ENCODE data around the gene TNS1. TPM values are rescaled to one million over a fixed set of nuclear protein-coding genes. Genes with fewer than 3 reads are reported as not detected.

TNS1 gene
- total and polyA plus RNA-seq, 7 experiments from 2014 or later = 0.50 to 5.0 (median 0.81) TPM; not detected in 2

DNA sequence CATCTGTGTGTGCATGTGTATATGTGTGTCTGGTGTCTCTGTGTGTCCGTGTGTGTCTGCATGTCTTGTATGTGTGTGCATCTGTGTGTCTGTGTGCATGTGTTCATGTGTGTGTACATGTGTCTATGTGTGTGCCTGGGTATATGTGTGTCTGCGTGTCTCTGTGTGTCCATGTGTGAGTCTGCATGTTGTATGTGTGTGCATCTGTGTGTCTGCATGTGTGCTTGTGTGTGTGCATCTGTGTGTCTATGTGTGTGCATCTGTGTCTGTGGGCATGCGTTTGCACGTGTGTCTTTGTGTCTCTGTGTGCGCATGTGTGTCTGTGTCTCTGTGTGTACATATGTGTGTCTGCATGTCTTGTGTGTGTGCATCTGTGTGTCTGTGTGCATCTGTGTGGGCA lies 207.7 kb downstream of the TNS1 start:
- ChIA-PET POLR2A (no interaction called here), CTCF (interaction anchor here (1.4 kb wide), 1 partner anchor 10 kb away, joined by 5 read pairs; no protein-coding TSS in a partner anchor)
- DNase-seq (no peak), ATAC-seq (no peak)
- Histone ChIP-seq H3K27ac (ENCODE audit: low read depth, low read length) (no peak overlapping the region), H3K4me1 (ENCODE audit: control insufficient read depth in 2 of 2, insufficient read depth in 2 of 2, low read length in 2 of 2) (no peaks in the 10 kb centered on the region), H3K4me3 (ENCODE audit: low read length) (no peak overlapping the region), H3K27me3 (ENCODE audit: control insufficient read depth in 2 of 2, insufficient read depth in 2 of 2, low read length in 2 of 2) (no peaks in the 10 kb centered on the region), H3K9me3 (ENCODE audit: control insufficient read depth in 2 of 3, low read length in 3 of 3) (no peaks in the 10 kb centered on the region), H3K36me3 (ENCODE audit: control insufficient read depth in 2 of 3, insufficient read depth in 3 of 3, low read length in 3 of 3) (no peaks in the 10 kb centered on the region)
- intact Hi-C loops (cut with micrococcal nuclease) = no loop called here
- Mint-ChIP-seq H3K4me1 (peaks cover 6 to 25% (median 8%) of the 10 kb centered on the region in 7 donors), H3K9me3 (peaks cover 0 to 3% (median 0%) of the 10 kb centered on the region in 11 donors), H3K27me3 (peaks cover 0 to 2% (median 0%) of the 10 kb centered on the region in 5 donors), H3K36me3 (no peaks in the 10 kb centered on the region), H3K27ac (no peak overlapping the region), H3K4me3 (no peak overlapping the region)

DNA sequence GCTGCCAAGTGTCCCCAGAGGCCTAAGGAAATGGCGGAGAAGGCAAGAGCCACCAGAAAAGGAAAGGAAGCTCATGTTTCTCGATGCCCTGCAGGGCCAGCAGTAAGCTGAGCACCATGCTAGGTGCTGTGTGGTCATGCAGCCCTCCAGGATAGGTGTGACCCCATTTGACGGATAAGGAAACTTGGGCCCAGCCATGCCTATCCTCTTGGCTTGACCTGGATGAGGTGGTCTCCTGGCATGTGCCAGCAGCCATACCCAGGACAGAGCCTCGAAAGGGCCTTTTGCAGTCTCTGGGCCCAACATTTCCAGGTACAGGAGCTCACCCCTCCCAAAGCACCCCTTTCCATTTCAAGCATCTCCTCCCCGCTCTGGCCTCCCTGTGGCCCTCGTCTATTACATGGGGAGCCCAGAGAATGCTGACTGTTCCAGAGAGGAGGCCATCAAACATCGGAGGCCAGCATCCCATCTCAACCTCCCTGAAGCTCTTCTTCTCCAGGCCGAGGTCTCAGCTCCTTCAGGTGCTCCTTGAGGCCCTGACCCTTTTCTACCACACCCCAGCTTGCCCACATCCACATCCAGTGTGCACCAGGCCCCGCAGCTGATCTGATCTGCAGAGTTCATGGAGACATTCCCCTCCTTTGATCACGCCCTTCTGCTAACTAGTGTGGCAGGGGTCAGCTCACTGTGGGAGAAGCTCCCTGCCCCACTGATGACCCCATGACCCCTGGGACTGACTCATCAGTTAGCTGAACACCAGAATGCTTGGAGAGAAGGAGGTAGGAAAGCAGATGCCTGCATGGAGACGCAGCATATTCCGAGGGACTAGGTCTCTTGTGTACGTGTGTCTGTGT lies 208.4 kb downstream of the TNS1 start:
- H3K9me3 Mint-ChIP-seq = peaks cover 0 to 3% (median 0%) of the 10 kb centered on the region in 11 donors
- H3K4me3 Mint-ChIP-seq = no peak overlapping the region
- no peaks in the 10 kb centered on the region for H3K27me3 ChIP-seq (ENCODE audit: control insufficient read depth in 2 of 2, insufficient read depth in 2 of 2, low read length in 2 of 2)
- ATAC-seq (no peak), DNase-seq (no peak)
- intact Hi-C loops (cut with micrococcal nuclease) = no loop called here
- H3K36me3 ChIP-seq (ENCODE audit: control insufficient read depth in 2 of 3, insufficient read depth in 3 of 3, low read length in 3 of 3) = no peaks in the 10 kb centered on the region
- no peak overlapping the region for H3K4me3 ChIP-seq (ENCODE audit: low read length)
- POLR2A ChIA-PET = no interaction called here
- CTCF ChIA-PET = interaction anchor here (0.8 to 1.4 kb wide), 2 partner anchors 9 to 1104 kb away, joined by 3 to 5 read pairs; no protein-coding TSS in a partner anchor
- H3K27ac Mint-ChIP-seq = no peak overlapping the region
- H3K27ac ChIP-seq (ENCODE audit: low read depth, low read length) = no peak overlapping the region
- H3K4me1 Mint-ChIP-seq = peaks cover 6 to 25% (median 8%) of the 10 kb centered on the region in 7 donors
- H3K9me3 ChIP-seq (ENCODE audit: control insufficient read depth in 2 of 3, low read length in 3 of 3) = no peaks in the 10 kb centered on the region
- H3K27me3 Mint-ChIP-seq = no peaks in the 10 kb centered on the region
- no peaks in the 10 kb centered on the region for H3K4me1 ChIP-seq (ENCODE audit: control insufficient read depth in 2 of 2, insufficient read depth in 2 of 2, low read length in 2 of 2)
- H3K36me3 Mint-ChIP-seq = no peaks in the 10 kb centered on the region

DNA sequence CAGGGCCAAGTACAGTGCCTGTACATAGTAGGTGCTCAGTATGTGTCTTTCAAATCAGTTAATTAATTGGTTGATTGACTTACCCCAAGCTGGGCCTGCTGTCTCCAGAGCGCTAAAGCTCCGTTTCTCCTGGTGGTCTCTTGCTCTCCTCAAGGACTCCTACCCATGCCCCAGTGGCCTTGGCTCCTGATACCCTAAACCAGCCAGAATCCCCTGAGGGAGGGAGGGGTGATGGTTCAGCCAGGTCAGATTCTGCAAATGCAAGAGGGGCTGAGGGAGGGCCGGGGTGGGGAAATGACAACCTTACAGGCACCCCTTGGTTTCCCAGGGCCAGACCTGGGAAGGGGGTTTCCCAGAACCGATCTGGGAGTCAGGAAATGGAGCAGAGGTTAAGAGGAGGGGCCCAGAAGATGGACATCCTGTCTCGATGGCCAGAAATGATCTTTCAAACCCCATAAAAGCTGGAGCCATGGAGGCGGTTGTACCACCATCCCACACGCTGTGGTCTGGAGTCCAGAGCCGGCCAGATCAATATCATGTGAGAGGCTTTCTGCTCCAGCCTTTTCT lies 209.1 kb downstream of the TNS1 start:
- ATAC-seq = no peak
- ChIA-PET POLR2A (no interaction called here), CTCF (interaction anchor here (0.8 to 1.4 kb wide), 2 partner anchors 8 to 1105 kb away, joined by 3 to 5 read pairs; no protein-coding TSS in a partner anchor)
- Histone ChIP-seq H3K4me1 (ENCODE audit: control insufficient read depth in 2 of 2, insufficient read depth in 2 of 2, low read length in 2 of 2) (peaks cover 0 to 5% of the 10 kb centered on the region in 2 donors), H3K27ac (ENCODE audit: low read depth, low read length) (no peak overlapping the region), H3K9me3 (ENCODE audit: control insufficient read depth in 2 of 3, low read length in 3 of 3) (no peaks in the 10 kb centered on the region), H3K27me3 (ENCODE audit: control insufficient read depth in 2 of 2, insufficient read depth in 2 of 2, low read length in 2 of 2) (no peaks in the 10 kb centered on the region), H3K36me3 (ENCODE audit: control insufficient read depth in 2 of 3, insufficient read depth in 3 of 3, low read length in 3 of 3) (no peaks in the 10 kb centered on the region), H3K4me3 (ENCODE audit: low read length) (no peak overlapping the region)
- Mint-ChIP-seq H3K27me3 (no peaks in the 10 kb centered on the region), H3K36me3 (no peaks in the 10 kb centered on the region), H3K4me3 (no peak overlapping the region), H3K9me3 (peaks cover 0 to 3% (median 0%) of the 10 kb centered on the region in 11 donors), H3K27ac (no peak overlapping the region), H3K4me1 (peaks cover 7 to 26% (median 13%) of the 10 kb centered on the region in 7 donors)
- intact Hi-C loops (cut with micrococcal nuclease) = no loop called here
- DNase-seq = no peak

DNA sequence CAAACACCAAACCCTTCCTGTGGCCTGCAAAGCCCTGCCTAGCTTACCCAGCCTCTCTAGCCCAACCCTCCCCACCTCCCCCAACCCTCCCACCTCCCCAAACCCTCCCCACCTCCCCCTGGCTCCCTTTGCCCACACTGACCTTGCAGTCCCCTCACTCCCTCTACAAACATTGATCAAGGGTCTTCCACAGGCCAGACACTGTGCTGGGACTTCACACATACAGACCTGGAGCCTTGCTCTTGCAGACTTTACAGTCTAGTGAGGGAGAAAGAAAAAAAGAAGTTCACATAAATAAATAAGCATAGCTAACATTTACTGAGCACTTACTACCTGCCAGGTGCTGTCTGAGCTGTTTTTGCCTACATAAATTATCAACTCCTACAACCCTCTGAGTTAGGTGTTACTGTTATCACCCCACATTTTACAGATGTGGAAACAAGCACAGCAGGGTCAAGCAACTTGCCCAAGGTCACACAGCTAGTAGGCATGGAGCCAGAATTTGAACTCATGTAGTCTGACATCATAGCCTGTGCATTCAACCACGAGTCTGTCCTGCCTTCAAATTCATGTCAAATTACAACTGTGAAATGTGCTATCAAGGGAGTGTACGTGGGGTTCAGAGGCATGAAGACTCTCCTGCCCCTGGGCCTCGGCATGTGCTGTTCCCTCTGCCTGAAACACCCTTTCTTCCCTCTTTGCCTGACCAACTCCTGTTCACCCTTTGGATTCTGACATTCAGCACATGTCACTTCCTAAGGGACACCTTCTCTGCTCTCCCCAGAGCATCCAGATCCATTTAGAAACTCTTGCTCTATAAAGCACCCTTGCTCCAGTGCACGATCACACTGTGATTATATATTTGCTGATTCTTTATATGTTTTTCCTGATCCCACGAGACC lies 209.9 kb downstream of the TNS1 start:
- Histone ChIP-seq H3K27ac (ENCODE audit: low read depth, low read length) (no peak overlapping the region), H3K4me3 (ENCODE audit: low read length) (no peak overlapping the region), H3K27me3 (ENCODE audit: control insufficient read depth in 2 of 2, insufficient read depth in 2 of 2, low read length in 2 of 2) (no peaks in the 10 kb centered on the region), H3K4me1 (ENCODE audit: control insufficient read depth in 2 of 2, insufficient read depth in 2 of 2, low read length in 2 of 2) (peaks cover 0 to 5% of the 10 kb centered on the region in 2 donors), H3K9me3 (ENCODE audit: control insufficient read depth in 2 of 3, low read length in 3 of 3) (no peaks in the 10 kb centered on the region), H3K36me3 (ENCODE audit: control insufficient read depth in 2 of 3, insufficient read depth in 3 of 3, low read length in 3 of 3) (no peaks in the 10 kb centered on the region)
- no peak for ATAC-seq
- H3K9me3 Mint-ChIP-seq = peaks cover 0 to 3% (median 0%) of the 10 kb centered on the region in 11 donors
- H3K4me3 Mint-ChIP-seq = no peak overlapping the region
- POLR2A ChIA-PET = no interaction called here
- H3K27ac Mint-ChIP-seq = peak overlapping the region in 1 of 9 donors; percentile 9
- H3K27me3 Mint-ChIP-seq = no peaks in the 10 kb centered on the region
- CTCF ChIA-PET = interaction anchor here (0.6 kb wide), 1 partner anchor 180 kb away, joined by 5 read pairs; no protein-coding TSS in a partner anchor
- intact Hi-C loops (cut with micrococcal nuclease) = no loop called here
- DNase-seq = no peak
- peaks cover 8 to 29% (median 15%) of the 10 kb centered on the region in 7 donors for H3K4me1 Mint-ChIP-seq
- no peaks in the 10 kb centered on the region for H3K36me3 Mint-ChIP-seq

DNA sequence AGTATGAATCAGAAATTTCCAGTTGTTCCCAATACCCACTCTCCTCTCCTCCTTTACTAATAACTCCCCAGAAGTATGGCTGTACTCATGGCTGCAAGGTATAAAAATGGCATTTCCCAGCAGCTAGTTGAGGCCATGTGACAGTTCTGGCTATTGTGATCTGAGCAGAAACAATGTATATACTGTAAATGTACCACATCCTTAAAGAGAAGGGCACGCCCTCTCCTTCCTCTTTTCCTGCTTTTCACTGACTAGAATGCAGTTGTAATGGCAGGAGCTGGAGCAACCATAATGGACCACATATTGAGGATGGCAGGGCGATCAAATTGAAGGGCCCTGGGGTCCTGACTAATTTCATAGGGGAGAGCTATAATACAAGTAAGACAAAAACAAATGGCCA lies 211.2 kb downstream of the TNS1 start:
- ChIA-PET CTCF (interaction anchor here (0.6 to 2.9 kb wide), 2 partner anchors 96 to 1108 kb away, joined by 9 to 17 read pairs; no protein-coding TSS in a partner anchor), POLR2A (interaction anchor here (1.0 kb wide), 1 partner anchor 44 kb away, joined by 3 read pairs; no protein-coding TSS in a partner anchor)
- no peaks in the 10 kb centered on the region for H3K27me3 ChIP-seq (ENCODE audit: control insufficient read depth in 2 of 2, insufficient read depth in 2 of 2, low read length in 2 of 2)
- no peak overlapping the region for H3K27ac ChIP-seq (ENCODE audit: low read depth, low read length)
- H3K4me1 ChIP-seq (ENCODE audit: control insufficient read depth in 2 of 2, insufficient read depth in 2 of 2, low read length in 2 of 2) = peaks cover 0 to 5% of the 10 kb centered on the region in 2 donors
- no peaks in the 10 kb centered on the region for H3K9me3 ChIP-seq (ENCODE audit: control insufficient read depth in 2 of 3, low read length in 3 of 3)
- peaks cover 8 to 29% (median 17%) of the 10 kb centered on the region in 7 donors for H3K4me1 Mint-ChIP-seq
- DNase-seq (no peak), ATAC-seq (no peak)
- H3K9me3 Mint-ChIP-seq = peaks cover 0 to 3% (median 0%) of the 10 kb centered on the region in 11 donors
- peak overlapping the region in 5 of 9 donors; percentile 9 to 82 (median 45) for H3K27ac Mint-ChIP-seq
- H3K4me3 Mint-ChIP-seq = no peak overlapping the region
- H3K36me3 Mint-ChIP-seq = no peaks in the 10 kb centered on the region
- intact Hi-C loops (cut with micrococcal nuclease) = no loop called here
- no peak overlapping the region for H3K4me3 ChIP-seq (ENCODE audit: low read length)
- no peaks in the 10 kb centered on the region for H3K27me3 Mint-ChIP-seq
- H3K36me3 ChIP-seq (ENCODE audit: control insufficient read depth in 2 of 3, insufficient read depth in 3 of 3, low read length in 3 of 3) = no peaks in the 10 kb centered on the region
